Chondrocyte (in vitro differentiated cells): ENCODE results near the gene SGPP1. TPM values are rescaled to one million over a fixed set of nuclear protein-coding genes. Genes with fewer than 3 reads are reported as not detected.

Source experiments
- DNase-seq: peaks from one replicate; pipeline ENCODE4 v3.0.0; 2021; ENCODE audit warnings: mixed read lengths, low spot score
- H3K27ac Mint-ChIP-seq: one replicate; pipeline ENCODE4 v1.8.0; 2021; ENCODE audit warnings: mild to moderate bottlenecking, moderate library complexity, mixed read lengths; ENCODE audit not compliant: unreplicated experiment
- H3K27me3 Mint-ChIP-seq: 2 replicates; pipeline ENCODE4 v1.8.0; 2021; ENCODE audit warnings: low read depth, mixed read lengths
- H3K36me3 Mint-ChIP-seq: 2 replicates; pipeline ENCODE4 v1.8.0; 2021; ENCODE audit warnings: low read depth, mixed read lengths
- H3K4me1 Mint-ChIP-seq: 2 replicates; pipeline ENCODE4 v1.8.0; 2021; ENCODE audit warnings: low read depth, mild to moderate bottlenecking, mixed read lengths
- H3K4me3 Mint-ChIP-seq: one replicate; pipeline ENCODE4 v1.8.0; 2021; ENCODE audit warnings: mild to moderate bottlenecking, moderate library complexity, mixed read lengths; ENCODE audit not compliant: unreplicated experiment
- H3K9me3 Mint-ChIP-seq: 2 replicates; pipeline ENCODE4 v1.8.0; 2021; ENCODE audit warnings: low read depth, mixed read lengths
- total RNA-seq: library from RNA; stranded (reverse); gene quantifications from 3 replicates; pipeline ENCODE4 v1.2.1, GENCODE V29; 2021
- TF ChIP-seq, protein P1 (sequence below): fragments of 200-600 bp; sonication (generic); IDR thresholded peaks from 2 replicates; pipeline ENCODE4 v1.5.0; 2021; ENCODE audit warnings: antibody characterized with exemption, mild to moderate bottlenecking, moderate library complexity

The SGPP1 gene
- total RNA-seq, 1 donor from 2014 or later = 23.3 TPM

DNA sequence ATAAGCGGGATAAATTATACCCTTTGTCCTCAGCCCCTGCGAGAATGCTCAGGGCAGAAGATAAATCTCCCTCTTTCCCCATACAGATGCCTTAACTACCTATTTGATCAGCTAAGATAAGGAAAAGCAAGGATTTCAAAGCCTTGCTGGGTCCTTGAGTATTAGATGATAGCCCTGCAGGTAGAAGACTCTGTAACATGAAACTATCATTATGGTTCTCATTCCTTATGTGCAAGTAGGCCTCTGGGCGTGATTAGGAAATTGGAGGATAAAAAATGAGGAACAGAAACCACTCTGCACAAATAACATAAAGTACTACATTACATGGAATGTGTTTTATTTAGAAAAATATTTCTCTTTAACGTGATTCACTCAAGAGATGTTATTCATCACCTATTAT is 71.7 kb downstream of the SGPP1 start:
- Mint-ChIP-seq H3K9me3 (no peaks in the 10 kb centered on the region), H3K4me1 (peaks cover 4% of the 10 kb centered on the region), H3K27me3 (no peaks in the 10 kb centered on the region), H3K27ac (no peak overlapping the region), H3K4me3 (no peak overlapping the region), H3K36me3 (no peaks in the 10 kb centered on the region)
- DNase-seq = no peak
- TF ChIP-seq, protein P1, sequence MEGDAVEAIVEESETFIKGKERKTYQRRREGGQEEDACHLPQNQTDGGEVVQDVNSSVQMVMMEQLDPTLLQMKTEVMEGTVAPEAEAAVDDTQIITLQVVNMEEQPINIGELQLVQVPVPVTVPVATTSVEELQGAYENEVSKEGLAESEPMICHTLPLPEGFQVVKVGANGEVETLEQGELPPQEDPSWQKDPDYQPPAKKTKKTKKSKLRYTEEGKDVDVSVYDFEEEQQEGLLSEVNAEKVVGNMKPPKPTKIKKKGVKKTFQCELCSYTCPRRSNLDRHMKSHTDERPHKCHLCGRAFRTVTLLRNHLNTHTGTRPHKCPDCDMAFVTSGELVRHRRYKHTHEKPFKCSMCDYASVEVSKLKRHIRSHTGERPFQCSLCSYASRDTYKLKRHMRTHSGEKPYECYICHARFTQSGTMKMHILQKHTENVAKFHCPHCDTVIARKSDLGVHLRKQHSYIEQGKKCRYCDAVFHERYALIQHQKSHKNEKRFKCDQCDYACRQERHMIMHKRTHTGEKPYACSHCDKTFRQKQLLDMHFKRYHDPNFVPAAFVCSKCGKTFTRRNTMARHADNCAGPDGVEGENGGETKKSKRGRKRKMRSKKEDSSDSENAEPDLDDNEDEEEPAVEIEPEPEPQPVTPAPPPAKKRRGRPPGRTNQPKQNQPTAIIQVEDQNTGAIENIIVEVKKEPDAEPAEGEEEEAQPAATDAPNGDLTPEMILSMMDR = no peak

DNA sequence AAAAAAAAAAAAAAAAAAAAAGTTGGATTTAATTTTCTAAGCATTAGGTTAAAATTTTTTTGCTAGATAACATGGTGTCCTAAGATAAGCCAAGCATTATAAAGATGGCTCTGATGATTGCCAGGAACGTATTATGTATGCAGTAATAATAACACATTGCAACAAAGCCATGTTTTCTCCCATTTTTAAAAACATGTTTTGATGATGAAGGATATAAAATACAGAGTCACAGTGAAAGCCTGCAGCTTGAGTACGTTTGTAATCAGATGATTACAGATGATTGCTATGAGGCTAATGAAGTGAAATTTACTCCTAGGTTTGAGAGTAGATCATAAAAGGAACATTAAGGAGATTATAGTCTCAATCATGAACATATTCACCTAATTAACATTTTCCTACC is 72.9 kb downstream of the SGPP1 start:
- no peak overlapping the region for H3K4me3 Mint-ChIP-seq
- H3K4me1 Mint-ChIP-seq = peaks cover 11% of the 10 kb centered on the region
- TF ChIP-seq, protein P1 = no peak
- H3K36me3 Mint-ChIP-seq = no peaks in the 10 kb centered on the region
- no peaks in the 10 kb centered on the region for H3K9me3 Mint-ChIP-seq
- no peak overlapping the region for H3K27ac Mint-ChIP-seq
- H3K27me3 Mint-ChIP-seq = no peaks in the 10 kb centered on the region
- DNase-seq = no peak

DNA sequence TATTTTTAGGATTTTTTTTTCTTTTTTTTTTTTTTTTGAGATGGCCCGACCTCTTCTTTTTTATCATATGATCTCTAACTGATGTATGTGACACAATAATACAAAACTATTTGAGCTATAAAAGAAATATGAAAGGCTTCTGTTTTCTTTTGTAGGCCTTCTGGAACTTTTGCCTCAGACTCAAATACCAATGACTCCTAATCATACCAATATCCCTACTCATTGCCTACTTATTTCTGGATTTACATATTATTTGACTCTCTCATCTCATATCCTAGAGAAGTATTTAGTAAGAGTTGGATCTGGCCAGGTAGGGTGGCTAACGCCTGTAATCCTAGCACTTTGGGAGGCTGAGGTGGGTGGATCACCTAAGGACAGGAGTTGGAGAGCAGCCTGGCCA is 73.5 kb downstream of the SGPP1 start:
- no peak for DNase-seq
- Mint-ChIP-seq H3K27me3 (no peaks in the 10 kb centered on the region), H3K27ac (no peak overlapping the region), H3K4me3 (no peak overlapping the region), H3K9me3 (no peaks in the 10 kb centered on the region), H3K36me3 (no peaks in the 10 kb centered on the region), H3K4me1 (peaks cover 12% of the 10 kb centered on the region)
- TF ChIP-seq, protein P1 = no peak

DNA sequence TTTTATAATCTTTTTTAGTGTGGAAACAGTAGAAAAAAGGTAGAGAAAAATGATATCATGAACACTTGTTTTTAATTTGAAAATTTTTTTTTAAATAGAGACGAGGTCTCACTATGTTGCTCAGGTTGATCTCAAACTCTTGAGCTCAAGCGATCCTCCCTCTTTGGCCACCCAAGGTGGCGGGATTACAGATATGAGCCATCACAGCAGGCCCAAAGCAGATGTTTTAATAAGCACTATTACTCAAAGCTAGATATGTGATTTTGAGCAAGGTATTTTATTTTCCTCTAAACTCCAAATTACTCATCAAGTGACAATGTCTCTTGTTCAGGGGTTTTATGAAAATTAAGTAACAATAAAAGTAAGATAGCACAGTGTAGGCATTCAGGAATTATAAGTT is 75.5 kb downstream of the SGPP1 start:
- no peak overlapping the region for H3K4me3 Mint-ChIP-seq
- DNase-seq = no peak

DNA sequence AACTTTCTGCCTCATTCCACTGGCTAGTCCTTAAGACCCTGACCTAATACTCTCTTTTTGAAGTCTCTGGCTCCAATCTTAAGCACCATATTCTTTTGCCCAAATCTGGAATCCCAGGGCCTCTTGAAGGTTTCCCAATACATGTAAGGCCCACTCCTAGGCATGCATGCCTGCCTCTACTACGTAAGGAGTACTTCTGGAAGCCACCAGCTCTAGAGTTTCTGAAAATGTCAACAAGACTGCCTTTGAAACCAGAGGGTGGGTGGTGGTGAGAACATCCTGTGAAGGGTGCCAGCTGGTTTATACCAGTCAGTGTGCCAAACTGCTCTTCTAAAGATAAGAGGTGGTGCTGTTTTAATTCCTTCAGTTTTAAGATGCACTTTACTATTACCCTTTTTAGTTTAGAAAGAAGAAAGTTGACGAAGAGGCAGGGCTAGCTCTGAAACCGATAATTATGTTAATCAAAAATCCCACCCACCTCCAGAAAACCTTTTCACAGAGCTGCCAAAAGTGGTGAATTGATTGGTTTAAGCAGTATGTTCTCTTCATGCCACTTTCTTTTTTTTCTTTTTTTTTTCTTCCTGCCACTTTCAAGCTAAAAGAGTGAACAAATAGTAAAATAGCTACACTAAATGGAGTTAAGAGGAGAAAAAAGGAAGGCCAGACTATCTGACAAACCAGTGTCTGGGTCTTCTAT is 77.5 kb downstream of the SGPP1 start:
- TF ChIP-seq, protein P1 = no peak
- Mint-ChIP-seq H3K36me3 (no peaks in the 10 kb centered on the region), H3K4me3 (no peak overlapping the region), H3K9me3 (no peaks in the 10 kb centered on the region), H3K4me1 (peaks cover 22% of the 10 kb centered on the region), H3K27me3 (no peaks in the 10 kb centered on the region), H3K27ac (peak overlapping the region; percentile 70)
- DNase-seq = no peak

More for the DNA sequence above, 75.5 kb downstream of the SGPP1 start:
- no peaks in the 10 kb centered on the region for H3K9me3 Mint-ChIP-seq
- peaks cover 21% of the 10 kb centered on the region for H3K4me1 Mint-ChIP-seq
- no peaks in the 10 kb centered on the region for H3K36me3 Mint-ChIP-seq
- H3K27ac Mint-ChIP-seq = no peak overlapping the region
- TF ChIP-seq, protein P1 = no peak
- H3K27me3 Mint-ChIP-seq = no peaks in the 10 kb centered on the region
